OCI-LY7 (cell line): Measurements from ENCODE around the gene ASB15. TPM values are rescaled to one million over a fixed set of nuclear protein-coding genes. Genes with fewer than 3 reads are reported as not detected.

Experiments
- BruUV-seq: library from RNA; stranded (reverse); fragments of 400-500 nt; replicated peaks from 2 replicates; lab custom pipeline; 2021; lab: Mats Ljungman, UMichigan
- CTCF ChIA-PET: fragments of 300-600 bp; sonication (Branson Sonifier 250); formaldehyde crosslinking; loops from one replicate; lab custom pipeline; 2022; ENCODE audit warnings: antibody characterized with exemption; ENCODE audit not compliant: unreplicated experiment; lab: Charles Lee
- POLR2A ChIA-PET: fragments of 300-600 bp; sonication (Branson Sonifier 250); formaldehyde crosslinking; loops from one replicate; lab custom pipeline; 2022; ENCODE audit warnings: antibody characterized with exemption; lab: Charles Lee
- DNase-seq: peaks from one replicate; pipeline ENCODE4 v3.0.0-alpha.2; 2015; ENCODE audit warnings: low spot score
- H2AFZ ChIP-seq: fragments of 200-600 bp; sonication (generic), shearing (Covaris generic); 2 replicates; pipeline ENCODE4 v1.6.1; 2014; ENCODE audit warnings: mild to moderate bottlenecking, antibody characterized with exemption, low read length, moderate library complexity
- H3K27ac ChIP-seq: fragments of 200-600 bp; sonication (generic); 2 replicates; pipeline ENCODE4 v1.5.1; 2014; ENCODE audit warnings: mixed run types, low read depth, mild to moderate bottlenecking, moderate library complexity, low read length, inconsistent platforms; ENCODE audit not compliant: poor library complexity, severe bottlenecking
- H3K36me3 ChIP-seq: fragments of 200-600 bp; sonication (generic); 2 replicates; pipeline ENCODE4 v1.6.1; 2014; ENCODE audit warnings: mild to moderate bottlenecking, antibody characterized with exemption, low read length, moderate library complexity, mixed read lengths; ENCODE audit not compliant: insufficient read depth
- H3K4me1 ChIP-seq: fragments of 200-600 bp; sonication (generic); 2 replicates; pipeline ENCODE4 v1.5.1; 2014; ENCODE audit warnings: mild to moderate bottlenecking, low read length; ENCODE audit not compliant: insufficient read depth, poor library complexity, severe bottlenecking
- H3K4me2 ChIP-seq: fragments of 200-600 bp; sonication (generic); 2 replicates; pipeline ENCODE4 v1.6.1; 2014; ENCODE audit warnings: mild to moderate bottlenecking, low read length
- H3K4me3 ChIP-seq: fragments of 200-600 bp; sonication (generic); 2 replicates; pipeline ENCODE4 v1.5.1; 2014; ENCODE audit warnings: mild to moderate bottlenecking, low read depth, low read length; ENCODE audit not compliant: poor library complexity, severe bottlenecking
- H3K79me2 ChIP-seq: fragments of 200-600 bp; sonication (generic); 2 replicates; pipeline ENCODE4 v1.6.1; 2016; ENCODE audit warnings: low read depth, mild to moderate bottlenecking, low read length, moderate library complexity, mixed read lengths; ENCODE audit not compliant: insufficient read depth
- H3K9me2 ChIP-seq: fragments of 200-600 bp; sonication (generic); 2 replicates; pipeline ENCODE4 v1.6.1; 2016; ENCODE audit warnings: mild to moderate bottlenecking, low read length, mixed read lengths; ENCODE audit not compliant: insufficient read depth
- H3K9me3 ChIP-seq: fragments of 200-600 bp; sonication (generic); 2 replicates; pipeline ENCODE4 v1.6.1; 2014; ENCODE audit warnings: mild to moderate bottlenecking, mixed run types, low read length, mixed read lengths
- H4K20me1 ChIP-seq: fragments of 200-600 bp; sonication (generic); 2 replicates; pipeline ENCODE4 v1.6.1; 2014; ENCODE audit warnings: mild to moderate bottlenecking, antibody characterized with exemption, low read length, moderate library complexity, mixed read lengths; ENCODE audit not compliant: insufficient read depth
- EZH2phosphoT487 ChIP-seq: fragments of 200-600 bp; sonication (generic); IDR thresholded peaks from 2 replicates; pipeline ENCODE4 v1.6.1; 2018; ENCODE audit warnings: low read depth, borderline replicate concordance, mild to moderate bottlenecking, mixed run types, antibody characterized with exemption, low read length, moderate library complexity, mixed read lengths
- intact Hi-C: fragments of 100-400 bp; cut with micrococcal nuclease; formaldehyde crosslinking; loops from one replicate; pipeline ENCODE4 v1.10.0; 2022; ENCODE audit not compliant: unreplicated experiment
- total RNA-seq, 2 experiments: library from RNA; depleted of rRNA in 1 of 2; stranded (reverse); fragments of >200 nt in 1 of 2; shearing (Covaris generic) in 1 of 2; gene quantifications; 2 replicates each; pipeline ENCODE4 v1.2.3, GENCODE V29; 2014 to 2022
- TF ChIP-seq, protein P1 (sequence below): fragments of 200-600 bp; sonication (generic); conservative IDR thresholded peaks from 2 replicates; pipeline ENCODE4 v1.5.1; 2014; ENCODE audit warnings: mild to moderate bottlenecking, antibody characterized with exemption, low read length, moderate library complexity, mixed read lengths

ASB15 gene
- total RNA-seq, 2 experiments from 2014 or later = not detected

DNA sequence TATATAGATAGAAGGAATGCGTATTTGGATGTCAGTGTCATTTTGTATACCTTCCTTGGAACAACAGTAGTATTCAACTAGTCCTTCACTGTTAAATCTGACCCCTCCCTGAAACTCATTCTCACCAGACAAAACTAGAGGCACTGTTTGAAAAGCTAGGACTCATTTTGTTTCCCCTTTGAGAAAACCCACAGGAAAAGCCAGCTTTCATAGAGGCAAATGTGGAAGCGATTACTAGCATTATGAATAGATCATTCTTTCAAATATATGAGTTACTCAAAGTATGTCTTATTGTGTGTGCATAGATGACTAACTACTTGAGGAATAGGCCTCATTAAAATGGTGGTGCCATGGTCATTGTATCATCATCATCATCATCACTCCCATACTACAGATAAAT is 1.9 kb upstream of the ASB15 start:
- no peak for DNase-seq
- Histone ChIP-seq H3K36me3 (no peaks in the 10 kb centered on the region), H3K9me3 (no peaks in the 10 kb centered on the region), H3K4me3 (no peak overlapping the region), H3K4me1 (no peaks in the 10 kb centered on the region), H4K20me1 (no peaks in the 10 kb centered on the region), H2AFZ (no peak overlapping the region), H3K9me2 (no peaks in the 10 kb centered on the region), H3K27ac (no peak overlapping the region), H3K4me2 (no peak overlapping the region), H3K79me2 (no peaks in the 10 kb centered on the region)
- CTCF ChIA-PET = no interaction called here
- no peak for TF ChIP-seq EZH2phosphoT487
- POLR2A ChIA-PET = interaction anchor here (1.2 kb wide), 1 partner anchor 10 kb away, joined by 3 read pairs; no protein-coding TSS in a partner anchor
- intact Hi-C loops = no loop called here
- BruUV-seq = no TSS peak

DNA sequence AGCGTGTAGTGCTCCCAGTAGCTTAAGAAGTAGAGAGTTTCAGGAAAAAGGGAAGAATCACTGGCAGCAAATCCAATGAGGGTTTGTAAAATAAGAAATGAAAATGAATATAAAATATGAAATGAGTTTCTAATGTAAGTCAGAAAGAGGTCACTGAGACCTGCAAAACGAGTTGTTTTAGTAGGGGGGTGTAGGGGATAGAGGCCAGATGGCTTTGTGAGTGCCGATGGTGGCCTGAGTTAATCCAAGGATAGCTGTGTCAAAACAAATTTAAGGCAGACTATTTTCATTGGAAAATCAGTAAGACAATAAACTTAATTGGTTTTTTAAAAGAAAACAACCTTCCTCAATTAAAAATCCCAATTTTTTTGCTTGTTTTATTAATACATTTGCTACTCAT is 745 bp upstream of the ASB15 start:
- no peak for TF ChIP-seq EZH2phosphoT487
- TF ChIP-seq, protein P1, sequence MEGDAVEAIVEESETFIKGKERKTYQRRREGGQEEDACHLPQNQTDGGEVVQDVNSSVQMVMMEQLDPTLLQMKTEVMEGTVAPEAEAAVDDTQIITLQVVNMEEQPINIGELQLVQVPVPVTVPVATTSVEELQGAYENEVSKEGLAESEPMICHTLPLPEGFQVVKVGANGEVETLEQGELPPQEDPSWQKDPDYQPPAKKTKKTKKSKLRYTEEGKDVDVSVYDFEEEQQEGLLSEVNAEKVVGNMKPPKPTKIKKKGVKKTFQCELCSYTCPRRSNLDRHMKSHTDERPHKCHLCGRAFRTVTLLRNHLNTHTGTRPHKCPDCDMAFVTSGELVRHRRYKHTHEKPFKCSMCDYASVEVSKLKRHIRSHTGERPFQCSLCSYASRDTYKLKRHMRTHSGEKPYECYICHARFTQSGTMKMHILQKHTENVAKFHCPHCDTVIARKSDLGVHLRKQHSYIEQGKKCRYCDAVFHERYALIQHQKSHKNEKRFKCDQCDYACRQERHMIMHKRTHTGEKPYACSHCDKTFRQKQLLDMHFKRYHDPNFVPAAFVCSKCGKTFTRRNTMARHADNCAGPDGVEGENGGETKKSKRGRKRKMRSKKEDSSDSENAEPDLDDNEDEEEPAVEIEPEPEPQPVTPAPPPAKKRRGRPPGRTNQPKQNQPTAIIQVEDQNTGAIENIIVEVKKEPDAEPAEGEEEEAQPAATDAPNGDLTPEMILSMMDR = no peak
- no peaks in the 10 kb centered on the region for H4K20me1 ChIP-seq
- intact Hi-C loops = no loop called here
- POLR2A ChIA-PET = interaction anchor here (0.6 to 1.2 kb wide), 2 partner anchors 9 to 90 kb away, joined by 3 read pairs; no protein-coding TSS in a partner anchor
- H3K9me2 ChIP-seq = no peaks in the 10 kb centered on the region
- CTCF ChIA-PET = no interaction called here
- no peak for DNase-seq
- no peaks in the 10 kb centered on the region for H3K79me2 ChIP-seq
- H3K9me3 ChIP-seq = no peaks in the 10 kb centered on the region
- BruUV-seq = no TSS peak
- no peak overlapping the region for H2AFZ ChIP-seq
- H3K4me2 ChIP-seq = no peak overlapping the region
- no peaks in the 10 kb centered on the region for H3K36me3 ChIP-seq
- no peak overlapping the region for H3K4me3 ChIP-seq
- no peak overlapping the region for H3K27ac ChIP-seq
- H3K4me1 ChIP-seq = no peaks in the 10 kb centered on the region

DNA sequence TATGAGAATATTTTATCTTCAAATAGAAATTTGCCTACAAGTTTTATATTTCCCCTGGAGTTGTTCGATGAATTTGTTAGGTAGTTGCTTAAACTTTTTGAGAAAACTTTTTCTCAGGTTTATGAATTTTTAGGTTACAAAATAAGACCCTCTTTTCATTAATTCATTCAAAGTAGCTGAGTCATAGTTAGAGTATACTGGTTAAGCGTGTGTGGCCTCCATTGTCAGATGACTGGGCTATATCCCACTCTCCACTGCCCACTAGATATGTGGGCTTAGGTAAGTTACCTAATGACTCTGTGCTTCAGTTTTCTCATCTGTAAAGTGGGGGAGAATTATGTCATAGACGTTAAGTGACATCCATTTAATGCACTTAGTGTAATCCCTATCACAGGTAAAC is 1.0 kb downstream of the ASB15 start:
- H3K27ac ChIP-seq = no peak overlapping the region
- no TSS peak for BruUV-seq
- no peaks in the 10 kb centered on the region for H3K9me2 ChIP-seq
- H4K20me1 ChIP-seq = no peaks in the 10 kb centered on the region
- DNase-seq = no peak
- no peak overlapping the region for H3K4me2 ChIP-seq
- no peak for TF ChIP-seq EZH2phosphoT487
- TF ChIP-seq, protein P1 = no peak
- no peak overlapping the region for H3K4me3 ChIP-seq
- intact Hi-C loops = no loop called here
- H2AFZ ChIP-seq = no peak overlapping the region
- no peaks in the 10 kb centered on the region for H3K36me3 ChIP-seq
- H3K79me2 ChIP-seq = no peaks in the 10 kb centered on the region
- no peaks in the 10 kb centered on the region for H3K4me1 ChIP-seq
- no peaks in the 10 kb centered on the region for H3K9me3 ChIP-seq
- ChIA-PET CTCF (no interaction called here), POLR2A (interaction anchor here (0.7 kb wide), 1 partner anchor 39 kb away, joined by 3 read pairs; no protein-coding TSS in a partner anchor)
